Embryonic facial prominence (tissue), 1 donor: Measurements from ENCODE around the gene ANGPT4.
"Not testable (repeated sequence)": the region's sequence is repeated elsewhere in the genome, so short reads cannot be mapped to it uniquely, and the experiment has no call there.

ENCODE experiments used
- DNase-seq: peaks from one replicate; pipeline ENCODE4 v3.0.0-alpha.2; 2016; ENCODE audit errors: extremely low spot score

The ANGPT4 gene

DNA sequence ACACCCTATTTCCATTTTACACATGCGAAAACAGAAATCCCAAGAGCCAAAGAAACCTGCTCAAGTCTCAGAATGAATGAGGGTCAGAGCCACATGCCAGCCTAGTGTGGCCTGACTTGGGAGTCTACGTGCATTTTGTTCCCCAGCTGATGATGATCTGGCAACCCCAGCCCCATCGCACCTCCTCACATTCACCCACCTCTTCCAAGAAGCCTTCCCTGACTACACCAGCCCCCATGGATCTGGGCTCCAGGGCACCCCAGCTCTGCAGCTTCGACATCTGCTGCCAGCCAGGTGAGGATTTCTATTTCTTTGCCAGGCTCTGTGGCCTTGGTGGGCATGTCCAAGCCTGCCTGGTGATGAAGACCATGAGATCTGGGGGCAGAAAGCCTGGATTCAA lies 41.0 kb downstream of the ANGPT4 start:
- no peak for DNase-seq

DNA sequence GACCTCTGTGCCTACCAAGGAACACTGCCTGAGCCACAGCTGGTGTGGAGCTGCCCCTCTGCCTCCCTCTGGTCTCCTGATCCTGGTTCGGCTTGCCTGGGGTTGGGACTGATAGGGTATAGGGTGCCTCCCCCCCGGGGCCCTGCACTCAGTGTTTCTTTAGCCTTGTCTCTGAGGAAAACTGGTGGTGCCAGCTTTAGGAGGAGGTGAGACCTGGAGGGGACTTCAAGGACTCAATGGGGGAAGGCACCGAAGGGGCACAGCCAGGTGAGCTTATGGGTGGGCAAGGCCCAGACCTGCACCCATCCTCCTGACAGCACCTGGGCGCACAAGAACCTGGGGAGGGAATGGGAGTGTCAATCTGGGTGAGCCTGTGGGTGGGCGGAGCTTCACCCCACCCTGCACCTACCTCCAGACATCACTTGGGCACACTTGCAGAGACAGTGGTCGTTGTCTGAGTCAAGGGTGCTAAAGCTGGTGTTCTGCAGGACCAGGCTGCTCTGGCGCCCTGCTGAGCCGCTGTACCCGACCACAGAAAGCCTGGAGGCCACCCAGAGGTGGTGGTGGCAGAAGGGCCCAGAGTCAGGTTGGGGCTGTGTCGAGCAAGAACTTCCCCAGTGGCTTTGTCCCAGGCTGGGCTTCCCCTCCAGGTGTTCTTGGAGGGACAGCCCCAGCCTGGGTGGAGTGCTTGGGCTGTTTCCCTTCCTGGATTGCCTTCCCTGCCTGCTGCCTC lies 42.1 kb downstream of the ANGPT4 start:
- no peak for DNase-seq

DNA sequence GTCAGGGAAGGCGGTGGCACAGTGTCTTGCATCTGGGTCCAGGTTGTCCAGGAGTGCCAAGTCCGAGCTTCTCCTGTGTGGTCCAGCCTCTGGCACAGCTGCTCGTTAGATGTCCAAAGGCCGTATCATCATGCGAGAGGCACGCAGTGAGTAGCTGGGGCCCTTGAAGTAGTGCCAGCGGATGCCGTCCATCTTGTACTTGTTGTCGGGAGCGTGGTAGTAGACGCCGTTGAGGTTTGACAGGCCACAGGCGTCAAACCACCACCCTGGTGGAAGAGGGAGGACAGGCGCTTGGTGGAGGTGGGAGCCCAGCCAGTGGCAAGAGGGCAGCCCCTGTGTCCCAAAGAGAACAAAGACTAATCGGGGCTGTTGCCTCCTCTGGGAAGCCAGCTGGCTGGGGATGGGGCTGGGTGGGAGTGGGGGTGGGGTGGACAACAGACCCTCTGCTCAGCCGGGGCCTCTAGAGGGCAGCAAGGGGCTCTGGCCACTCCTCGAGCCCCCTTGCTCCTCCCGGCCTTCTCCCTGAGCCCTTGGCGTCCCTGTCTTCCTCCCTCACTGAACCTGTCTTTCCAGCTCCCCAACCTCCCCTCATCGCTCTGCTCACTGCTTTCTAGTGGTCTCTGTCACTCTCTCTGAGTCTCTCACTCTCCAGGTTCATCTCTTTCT lies 43.1 kb downstream of the ANGPT4 start:
- no peak for DNase-seq

DNA sequence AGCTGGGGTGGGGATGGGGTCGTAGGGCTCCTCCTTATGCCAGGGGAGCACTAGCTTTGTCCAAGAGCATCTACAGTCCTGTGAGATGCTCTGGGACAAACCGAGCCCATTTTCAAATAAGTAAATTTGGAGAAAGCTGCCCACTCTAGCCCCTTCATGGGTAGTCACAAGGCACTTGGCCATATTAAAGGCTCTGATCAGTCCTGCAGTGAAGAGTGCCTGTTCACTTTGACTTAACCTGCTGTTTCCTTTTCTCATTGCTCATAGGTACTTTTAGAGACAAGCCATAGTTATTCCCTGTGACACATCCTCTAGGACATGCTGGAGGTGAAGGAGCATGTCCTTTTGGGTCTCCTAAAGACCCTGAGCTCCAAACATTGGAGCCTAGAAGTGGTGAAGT lies 44.2 kb downstream of the ANGPT4 start:
- no peak for DNase-seq

DNA sequence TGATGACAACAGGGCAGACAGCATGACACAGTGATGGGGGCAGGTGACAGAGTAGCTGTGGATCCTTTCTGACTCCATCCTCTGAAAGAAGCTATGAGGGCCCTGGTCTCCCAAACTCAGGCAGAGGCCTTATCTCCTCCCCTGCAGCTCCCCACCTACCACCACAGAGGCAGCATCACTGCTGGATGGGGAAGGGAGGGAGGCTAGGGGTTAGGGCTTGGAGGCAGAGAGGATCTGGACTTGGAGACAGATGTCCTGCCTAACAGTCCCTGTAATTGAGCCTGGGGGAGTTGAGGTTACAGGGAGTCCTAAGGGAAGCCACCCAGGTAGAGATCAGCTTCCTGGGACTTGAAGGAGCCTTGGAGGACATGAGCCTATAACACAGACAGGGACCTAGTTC lies 44.7 kb downstream of the ANGPT4 start:
- DNase-seq, result no peak

DNA sequence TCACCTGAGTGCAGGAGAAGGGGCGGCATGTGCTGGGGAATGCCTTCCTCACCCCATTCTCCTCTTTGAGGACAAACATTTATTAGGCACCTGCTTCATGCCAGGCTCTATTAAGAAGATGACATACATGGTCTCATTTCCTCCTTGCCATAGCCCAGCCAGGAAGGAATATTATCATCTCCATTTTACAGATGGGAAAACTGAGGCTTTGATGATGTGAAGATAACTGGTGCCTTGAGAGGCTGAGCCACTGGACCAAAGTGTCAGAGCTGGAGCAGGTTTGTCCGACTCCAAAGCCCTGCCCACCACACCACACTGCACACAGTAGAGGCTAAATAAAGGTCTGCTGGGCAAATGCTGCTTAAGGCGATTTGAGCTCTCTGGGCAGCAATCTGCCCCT lies 45.4 kb downstream of the ANGPT4 start:
- DNase-seq, result no peak

DNA sequence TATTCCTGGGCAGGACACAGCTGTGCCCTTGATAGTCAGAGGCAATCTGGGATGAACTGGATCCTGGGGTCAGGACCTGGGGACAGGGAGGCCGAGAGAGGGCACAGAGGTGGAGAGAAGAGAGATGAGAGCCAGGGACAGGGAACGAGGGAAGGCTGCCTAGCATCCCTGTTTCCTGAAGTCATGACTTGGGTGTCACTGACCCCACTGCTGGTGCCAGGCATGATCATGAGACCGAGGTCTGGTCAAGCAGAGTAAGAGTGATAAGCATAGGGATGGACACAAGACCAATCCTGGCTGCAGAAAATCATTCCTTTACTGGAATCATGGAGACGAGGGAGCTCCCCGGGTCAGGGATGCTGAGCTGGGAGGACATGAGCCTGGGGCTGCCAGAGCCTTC lies 46.5 kb downstream of the ANGPT4 start:
- DNase-seq, result no peak

DNA sequence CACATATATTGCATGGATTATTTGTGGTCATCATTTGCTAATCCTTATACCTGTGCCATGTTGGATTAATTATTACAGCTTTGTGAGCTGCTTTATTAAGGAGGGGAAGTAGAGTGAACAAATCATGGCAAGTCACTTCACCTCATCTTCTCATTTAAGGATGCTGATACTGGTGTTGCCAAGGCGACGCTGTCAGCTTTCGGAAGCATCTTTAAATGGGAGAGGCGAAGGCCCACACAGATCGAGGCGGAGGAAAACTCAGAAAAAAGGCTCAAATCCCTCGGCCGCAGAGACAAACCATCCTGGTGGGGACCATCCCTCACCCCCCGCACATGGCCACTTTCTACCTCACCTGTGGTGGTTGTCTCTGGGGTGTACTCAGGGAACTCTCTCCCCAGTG lies 47.9 kb downstream of the ANGPT4 start:
- no peak for DNase-seq

DNA sequence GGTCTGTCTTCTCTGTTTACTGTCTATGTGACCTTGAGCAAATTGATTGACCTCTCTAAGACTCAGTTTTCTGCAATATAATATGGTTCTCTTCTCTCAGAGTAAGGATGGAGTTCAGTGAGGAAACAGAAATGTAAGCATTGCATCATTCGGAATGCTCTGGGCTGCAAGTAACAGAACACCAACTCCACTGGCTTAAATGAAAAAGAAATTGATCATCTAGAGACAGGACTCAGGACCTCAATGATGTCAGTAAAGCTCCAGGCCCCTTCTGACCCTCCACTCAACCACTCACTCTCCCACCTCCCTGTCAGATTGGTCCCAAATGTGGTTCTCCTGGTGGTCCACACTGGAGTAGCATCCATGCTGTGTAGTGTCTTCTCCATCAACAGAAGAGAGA lies 50.7 kb downstream of the ANGPT4 start:
- DNase-seq, result no peak

DNA sequence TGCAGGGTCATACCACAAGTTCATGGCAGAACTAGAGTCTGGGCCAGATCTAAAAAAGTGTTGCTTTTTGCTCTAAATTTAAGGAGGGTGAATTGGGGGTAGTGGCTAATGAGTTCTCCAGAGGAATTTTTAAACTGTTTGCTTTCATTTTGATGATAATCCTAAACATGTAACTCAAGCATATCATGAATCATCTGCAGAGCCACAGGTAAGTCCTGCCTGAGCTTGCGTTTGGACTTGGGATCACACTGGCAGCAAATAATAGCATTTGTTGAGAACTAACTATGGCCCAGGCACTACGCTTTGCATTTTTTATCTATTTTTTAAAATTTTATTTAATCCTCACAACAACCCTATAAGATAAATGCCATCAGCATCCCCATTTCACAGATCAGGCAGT lies 55.2 kb downstream of the ANGPT4 start:
- DNase-seq, result no peak

DNA sequence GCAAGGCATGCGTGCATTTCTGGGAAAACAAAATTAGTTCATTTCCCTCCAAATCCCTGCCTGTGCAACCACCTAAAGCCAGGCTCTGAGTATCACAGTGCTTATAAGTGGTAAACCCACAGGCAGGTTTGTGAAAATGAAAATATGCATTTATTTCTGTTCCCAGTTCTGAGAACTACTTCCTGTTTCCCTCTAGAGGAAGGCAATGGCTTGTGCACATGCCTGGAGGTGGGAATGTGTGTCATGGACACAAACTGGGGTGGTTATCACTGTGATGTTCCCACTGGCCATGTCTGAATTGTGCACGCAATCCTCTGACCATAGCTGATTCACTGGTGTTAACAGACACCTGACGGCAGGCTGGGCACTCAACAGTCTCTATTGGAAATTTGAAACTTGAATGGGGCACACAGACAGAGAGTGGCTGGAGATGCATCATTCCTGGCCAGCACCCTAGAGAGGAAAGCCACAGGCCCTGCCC lies 56.3 kb downstream of the ANGPT4 start:
- no peak for DNase-seq

DNA sequence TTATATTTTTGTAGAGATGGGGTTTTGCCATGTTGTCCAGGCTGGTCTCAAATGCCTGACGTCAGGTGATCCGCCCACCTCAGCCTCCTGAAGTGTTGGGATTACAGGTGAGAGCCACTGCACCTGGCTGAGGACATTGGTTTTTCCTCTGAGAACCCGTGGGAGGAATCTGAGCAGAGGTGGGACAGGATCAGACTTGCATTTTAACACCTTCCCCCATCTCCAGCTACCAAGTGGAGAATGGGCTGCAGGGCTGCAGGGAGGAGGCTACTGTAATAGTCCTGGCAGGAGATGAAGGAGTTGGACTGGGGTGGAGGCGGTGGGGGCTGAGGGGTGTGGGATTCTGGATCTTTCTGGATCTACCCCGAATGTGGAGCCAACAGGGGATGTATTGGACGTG lies 58.1 kb downstream of the ANGPT4 start:
- no peak for DNase-seq

DNA sequence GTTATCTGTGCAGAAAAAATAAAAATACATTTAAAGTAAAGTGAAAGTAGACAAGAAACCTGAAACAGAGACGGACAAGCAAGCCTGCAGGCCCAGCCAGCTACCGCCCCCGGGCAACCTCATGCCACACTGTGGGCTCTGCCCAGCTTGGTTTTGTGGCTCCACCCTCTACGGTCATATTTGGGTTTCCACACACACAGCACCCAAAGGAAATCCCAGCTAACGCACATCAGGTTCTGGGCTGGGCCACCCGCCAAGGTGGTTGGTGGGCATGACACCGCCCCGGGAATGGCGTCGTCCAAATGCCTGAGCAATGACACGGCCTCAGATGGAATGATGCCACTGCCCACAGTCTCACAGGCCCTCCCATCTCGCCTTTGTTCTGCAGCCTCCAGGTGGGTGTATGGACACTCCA lies 59.8 kb downstream of the ANGPT4 start:
- DNase-seq, result no peak

DNA sequence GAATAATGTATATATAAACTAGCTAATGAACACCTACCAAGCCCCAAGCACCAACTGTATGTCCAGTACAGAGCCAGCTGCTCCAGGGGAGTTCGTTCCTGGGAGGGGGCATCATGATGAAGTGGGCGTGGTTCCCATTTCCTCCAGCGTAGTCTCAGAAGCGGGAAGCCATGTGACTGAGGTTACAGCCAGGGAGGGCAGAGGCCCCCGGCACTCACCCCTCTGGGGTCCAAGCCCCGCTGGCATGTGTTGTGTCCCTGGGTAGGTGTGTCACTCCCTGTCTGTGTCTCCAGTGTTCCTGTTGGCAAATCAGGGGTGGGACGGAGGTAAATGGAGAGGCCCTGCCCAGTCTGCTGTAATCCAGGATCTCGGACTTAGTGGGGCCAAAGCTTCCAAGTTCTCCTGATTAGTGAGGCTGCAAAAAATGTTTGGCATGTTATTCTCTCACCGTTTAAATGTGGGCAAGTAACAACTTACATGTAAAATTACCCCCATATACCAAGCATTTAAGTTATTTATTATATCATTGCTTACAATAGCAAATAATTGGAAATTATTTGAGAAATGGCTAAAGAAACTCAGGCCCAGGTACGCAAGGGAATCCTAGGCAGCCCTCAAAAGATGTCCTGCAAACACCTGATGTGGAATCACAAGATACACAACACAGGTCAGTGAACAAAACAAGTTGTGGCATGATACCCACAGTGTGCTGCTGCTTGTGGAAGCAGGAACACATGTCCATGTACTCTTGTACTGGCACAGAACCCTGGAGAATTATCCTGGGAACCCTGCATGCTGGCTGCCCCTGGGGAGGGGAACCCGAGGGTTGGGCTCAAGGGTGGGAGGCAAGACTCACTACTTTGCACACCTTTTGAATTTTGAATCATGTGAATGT lies 60.4 kb downstream of the ANGPT4 start:
- DNase-seq, result no peak

DNA sequence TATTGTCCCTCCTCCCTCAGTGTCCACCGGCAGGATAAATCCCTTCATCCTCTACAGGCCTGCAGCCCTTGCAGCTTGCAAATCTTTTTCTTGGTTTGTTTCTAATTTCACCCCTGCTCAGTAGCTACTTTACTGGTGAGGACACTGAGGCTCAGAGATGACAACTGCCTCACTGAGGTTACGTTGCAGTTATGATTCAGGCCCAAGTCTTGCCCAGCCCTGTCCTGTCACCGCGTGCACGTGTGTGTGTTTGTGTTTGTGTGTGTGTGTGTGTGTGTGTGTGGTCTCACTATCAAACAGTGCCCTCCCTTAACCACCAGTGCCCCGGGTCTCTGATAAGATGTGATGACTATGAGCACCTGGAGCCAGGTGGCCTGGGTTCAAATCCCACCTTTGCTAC lies 61.5 kb downstream of the ANGPT4 start:
- no peak for DNase-seq

DNA sequence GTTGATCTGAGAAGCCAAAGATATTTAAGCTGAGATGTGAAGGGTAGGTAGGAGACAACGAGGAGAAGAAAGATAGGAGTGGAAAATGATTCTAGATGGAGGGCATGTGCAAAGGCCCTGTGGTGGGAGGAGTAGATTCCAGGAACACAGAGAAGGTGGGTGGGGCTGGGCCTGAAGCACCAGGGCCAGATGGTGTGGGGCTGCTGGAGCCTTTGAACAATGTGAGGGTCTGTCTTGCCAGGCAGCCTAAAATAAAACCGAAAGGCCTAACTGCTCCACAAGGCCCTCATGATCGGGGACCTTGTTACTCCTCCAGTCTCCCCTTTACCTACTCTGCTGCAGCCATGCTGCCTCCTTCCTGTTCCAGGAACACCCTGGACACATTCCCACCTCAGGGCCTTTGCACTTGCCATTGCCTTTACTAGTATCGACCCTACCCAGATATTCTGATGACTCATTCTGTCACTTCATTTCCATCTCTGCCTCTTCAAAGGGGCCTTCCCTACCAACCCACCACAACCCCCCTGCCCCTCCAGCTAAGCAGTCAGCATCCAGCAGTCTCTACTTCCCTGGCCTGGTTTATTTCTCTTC lies 62.6 kb downstream of the ANGPT4 start:
- DNase-seq, result no peak

DNA sequence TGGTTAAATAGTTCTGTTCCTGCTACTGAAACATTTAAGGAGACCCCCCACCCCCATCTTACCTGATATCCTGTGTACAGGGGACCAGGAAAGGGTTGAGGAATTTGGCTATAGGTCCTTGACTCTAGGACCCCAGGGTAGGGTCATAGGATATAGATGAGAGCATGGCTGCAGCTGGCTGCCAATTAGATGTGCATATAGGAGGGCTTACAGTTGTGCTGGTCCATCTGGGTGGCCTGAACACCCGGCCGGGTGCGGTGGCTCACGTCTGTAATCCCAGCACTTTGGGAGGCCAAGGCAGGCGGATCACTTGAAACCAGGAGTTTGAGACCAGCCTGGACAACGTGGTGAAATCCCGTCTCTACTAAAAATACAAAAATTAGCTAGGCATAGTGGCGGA lies 67.4 kb downstream of the ANGPT4 start:
- not testable (repeated sequence) for DNase-seq

DNA sequence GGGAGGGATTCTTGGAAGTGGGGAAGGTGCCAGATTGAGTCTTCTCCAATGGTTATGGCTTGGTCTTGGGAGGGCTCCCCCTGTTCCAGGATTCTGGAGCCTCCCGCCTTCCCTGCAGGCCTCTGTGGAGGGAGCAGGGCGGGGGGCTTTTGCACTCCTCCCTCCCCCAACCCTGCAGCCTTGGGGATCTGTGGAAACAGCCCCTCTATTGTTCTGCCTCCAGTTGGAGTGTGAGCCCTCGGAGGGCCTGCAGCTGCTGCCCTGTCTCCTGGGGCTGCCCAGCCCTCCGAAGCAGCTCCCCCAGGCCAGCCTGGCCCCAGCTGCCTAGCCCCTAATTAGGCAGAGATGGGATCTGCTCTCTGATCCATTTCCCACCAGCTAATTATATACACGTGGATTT lies 67.9 kb downstream of the ANGPT4 start:
- no peak for DNase-seq

DNA sequence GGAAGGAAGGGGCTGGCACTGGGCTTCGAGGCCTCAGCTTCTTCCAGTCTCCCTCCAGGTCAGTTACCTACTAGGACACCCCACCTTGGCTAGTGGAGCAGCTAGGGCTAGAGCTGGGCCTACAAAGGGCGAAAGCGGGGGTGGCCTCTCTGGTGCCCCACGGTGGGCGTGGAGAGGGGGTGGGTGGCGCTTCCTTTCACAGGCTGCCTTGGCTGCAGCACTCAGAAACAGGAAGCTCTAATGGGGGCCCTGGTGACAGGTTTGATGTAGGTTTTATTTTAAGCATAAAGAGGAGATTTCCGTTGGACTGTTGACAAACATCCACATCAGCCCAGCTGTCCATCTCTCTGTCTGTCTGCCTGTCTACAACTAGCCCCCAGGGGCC lies 69.2 kb downstream of the ANGPT4 start:
- DNase-seq, result no peak

DNA sequence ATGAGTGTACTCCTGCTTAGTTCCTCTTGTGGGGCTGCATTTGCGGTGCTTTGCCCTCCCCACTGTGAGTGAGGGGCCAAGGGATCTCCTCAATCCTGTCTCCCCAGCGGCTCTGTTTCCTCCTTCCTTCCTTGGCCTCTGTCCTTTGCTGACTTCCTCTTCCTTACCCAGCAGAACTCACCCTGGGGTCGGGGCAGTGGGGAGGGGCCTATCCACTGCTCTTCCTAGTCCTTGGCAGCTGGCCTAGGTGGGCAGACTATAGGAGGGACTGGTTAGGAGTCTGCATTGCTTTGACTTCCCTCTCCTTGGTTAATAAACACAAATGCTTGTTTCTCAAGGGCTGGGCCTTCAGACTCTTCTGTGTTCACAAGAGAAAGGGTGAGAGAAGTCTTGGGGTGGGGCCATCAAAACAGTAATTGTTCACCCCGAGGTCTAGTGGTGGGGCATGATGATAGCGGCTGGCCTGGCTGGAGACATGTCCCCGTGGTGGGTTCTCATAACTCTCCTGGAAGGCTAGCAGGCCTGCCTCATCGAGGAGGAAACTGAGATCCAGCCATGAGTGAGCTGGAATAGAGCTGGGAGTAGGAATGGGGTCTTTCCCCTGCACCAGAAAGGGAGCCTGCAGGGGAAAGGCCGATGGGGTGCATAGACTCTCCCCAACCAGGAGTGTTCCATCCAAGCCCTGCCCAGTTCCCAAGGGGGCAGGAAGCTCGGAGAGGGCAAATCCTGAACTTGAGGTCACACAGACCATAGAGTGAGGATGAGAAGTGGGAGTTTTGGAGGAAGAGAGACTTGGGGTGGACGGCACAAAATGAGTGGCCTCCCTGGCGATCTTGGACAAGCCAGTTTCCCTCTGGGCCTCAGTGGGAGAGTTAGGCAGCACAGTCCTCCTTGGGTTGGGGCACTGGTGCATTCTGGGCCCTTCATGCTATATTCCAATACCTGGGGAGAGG lies 69.9 kb downstream of the ANGPT4 start:
- no peak for DNase-seq

DNA sequence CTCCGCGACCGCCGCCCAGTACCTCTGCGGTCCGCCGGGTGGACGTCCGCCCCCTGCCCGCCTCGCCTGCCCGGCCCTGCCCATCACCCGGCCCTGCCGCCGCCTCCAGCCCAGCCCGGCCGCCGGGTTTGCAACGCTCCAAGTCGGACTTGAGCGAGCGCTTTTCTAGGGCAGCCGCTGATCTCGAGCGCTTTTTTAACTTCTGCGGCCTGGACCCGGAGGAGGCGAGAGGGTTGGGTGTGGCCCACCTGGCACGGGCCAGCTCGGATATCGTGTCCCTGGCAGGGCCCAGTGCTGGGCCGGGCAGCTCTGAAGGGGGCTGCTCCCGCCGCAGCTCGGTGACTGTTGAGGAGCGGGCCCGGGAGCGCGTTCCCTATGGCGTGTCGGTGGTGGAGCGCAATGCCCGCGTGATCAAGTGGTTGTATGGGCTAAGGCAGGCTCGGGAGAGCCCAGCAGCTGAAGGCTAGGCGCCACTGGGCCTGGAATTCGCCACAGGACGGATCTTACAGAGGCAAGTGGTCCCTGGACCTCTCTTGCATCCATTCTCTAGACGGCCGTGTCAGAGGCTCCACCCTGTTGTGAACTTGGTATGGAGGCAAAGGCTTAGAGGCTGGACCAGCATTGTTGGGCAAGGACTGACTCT lies 70.8 kb downstream of the ANGPT4 start:
- DNase-seq, result no peak
